A204.1 (cell line): Measurements from ENCODE around the gene PBRM1.

Source experiments
- FAIRE-seq: peaks from 2 replicates; lab custom pipeline; 2012; peaks lifted over from hg19 to GRCh38; lab: Jason Lieb, UNC

PBRM1 gene

DNA sequence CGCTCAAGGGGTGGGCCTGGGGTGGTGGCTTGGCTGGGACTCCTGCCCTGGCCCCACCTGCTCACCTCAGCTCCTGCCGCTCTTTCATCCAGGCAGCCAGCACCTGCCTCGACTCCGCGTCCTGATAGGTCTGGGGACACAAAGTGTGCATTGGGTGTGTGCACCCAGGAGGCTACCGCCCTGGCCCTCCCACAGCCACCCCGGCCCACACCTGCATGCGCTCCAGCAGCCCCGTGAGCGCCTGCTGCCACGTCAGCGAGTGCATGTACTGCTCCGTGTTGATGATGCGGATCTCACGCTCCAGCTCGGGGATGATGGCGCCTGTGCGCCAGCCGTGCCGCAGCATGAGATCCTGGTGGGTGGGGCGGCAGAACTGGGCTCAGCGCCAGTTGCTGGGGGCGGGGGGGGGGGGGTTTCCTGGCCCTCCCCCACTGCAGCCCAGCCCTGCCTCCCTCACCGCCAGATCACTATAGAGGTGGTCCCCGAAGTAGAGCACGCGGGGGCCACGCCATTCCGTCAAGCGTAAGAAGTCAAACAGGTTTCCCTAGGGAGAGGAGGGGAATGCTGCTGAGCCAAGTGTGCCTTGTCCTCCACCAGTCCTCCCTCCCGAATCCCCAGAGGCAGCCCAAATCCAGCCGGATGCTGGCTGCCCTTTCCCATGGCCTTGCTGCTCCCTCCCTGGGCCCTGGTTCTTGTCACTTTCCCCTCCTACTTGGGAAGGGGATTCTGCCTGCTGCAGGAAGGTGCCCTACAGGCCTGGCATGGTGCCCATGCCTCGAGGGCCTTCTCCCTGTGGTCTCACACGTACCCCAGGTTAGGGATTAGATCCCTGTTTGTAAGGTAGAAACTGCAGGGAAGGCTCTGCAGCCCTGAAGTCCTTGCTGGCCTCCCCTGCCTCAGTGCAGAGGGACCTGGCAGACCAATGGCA is 160.7 kb downstream of the PBRM1 start:
- FAIRE-seq = no peak

DNA sequence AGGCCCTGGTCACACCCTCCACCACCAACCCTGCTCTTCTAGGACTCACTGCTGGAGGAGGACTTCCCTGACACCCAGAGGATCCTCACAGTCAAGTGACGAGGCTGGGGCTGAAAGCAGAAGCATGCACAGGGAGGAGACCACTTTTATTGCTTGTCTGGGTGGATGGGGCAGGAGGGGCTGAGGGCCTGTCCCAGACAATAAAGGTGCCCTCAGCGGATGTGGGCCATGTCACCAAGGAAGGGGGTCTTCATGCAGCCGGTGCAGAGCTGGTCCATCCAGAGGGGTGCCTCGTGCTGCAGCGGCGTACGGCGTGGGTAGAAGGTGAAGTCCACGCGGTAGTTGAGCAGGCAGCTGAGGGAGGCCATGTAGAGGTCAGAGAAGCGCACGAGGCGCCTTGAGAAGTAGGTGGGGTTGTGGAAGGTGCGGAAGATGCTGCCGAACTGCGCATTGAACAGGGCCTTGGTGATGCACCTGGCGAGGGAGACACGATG is 161.4 kb downstream of the PBRM1 start:
- FAIRE-seq = no peak

DNA sequence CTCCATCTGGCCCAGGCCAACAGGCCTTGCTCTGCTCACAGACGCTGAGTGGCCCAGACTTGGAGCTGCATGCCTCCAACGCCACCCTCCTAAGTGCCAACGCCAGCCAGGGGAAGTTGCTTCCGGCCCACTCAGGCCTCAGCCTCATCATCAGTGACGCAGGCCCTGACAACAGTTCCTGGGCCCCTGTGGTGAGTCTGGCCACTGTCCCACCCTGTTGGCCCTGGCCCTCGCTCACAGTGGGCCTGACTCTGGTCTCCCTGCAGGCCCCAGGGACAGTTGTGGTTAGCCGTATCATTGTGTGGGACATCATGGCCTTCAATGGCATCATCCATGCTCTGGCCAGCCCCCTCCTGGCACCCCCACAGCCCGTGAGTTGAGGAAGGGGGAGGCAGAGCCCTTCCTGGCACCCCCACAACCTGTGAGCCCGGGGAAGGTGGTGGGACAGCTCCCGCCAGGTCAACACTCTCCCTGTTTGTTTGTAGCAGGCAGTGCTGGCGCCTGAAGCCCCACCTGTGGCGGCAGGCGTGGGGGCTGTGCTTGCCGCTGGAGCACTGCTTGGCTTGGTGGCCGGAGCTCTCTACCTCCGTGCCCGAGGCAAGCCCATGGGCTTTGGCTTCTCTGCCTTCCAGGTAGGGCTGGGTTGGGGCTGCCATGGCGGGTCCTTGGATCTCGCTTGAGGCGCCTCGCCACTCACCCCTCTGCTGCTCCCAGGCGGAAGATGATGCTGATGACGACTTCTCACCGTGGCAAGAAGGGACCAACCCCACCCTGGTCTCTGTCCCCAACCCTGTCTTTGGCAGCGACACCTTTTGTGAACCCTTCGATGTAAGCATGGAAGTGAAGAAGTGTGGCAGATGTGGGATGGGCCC is 162.1 kb downstream of the PBRM1 start:
- FAIRE-seq = no peak

DNA sequence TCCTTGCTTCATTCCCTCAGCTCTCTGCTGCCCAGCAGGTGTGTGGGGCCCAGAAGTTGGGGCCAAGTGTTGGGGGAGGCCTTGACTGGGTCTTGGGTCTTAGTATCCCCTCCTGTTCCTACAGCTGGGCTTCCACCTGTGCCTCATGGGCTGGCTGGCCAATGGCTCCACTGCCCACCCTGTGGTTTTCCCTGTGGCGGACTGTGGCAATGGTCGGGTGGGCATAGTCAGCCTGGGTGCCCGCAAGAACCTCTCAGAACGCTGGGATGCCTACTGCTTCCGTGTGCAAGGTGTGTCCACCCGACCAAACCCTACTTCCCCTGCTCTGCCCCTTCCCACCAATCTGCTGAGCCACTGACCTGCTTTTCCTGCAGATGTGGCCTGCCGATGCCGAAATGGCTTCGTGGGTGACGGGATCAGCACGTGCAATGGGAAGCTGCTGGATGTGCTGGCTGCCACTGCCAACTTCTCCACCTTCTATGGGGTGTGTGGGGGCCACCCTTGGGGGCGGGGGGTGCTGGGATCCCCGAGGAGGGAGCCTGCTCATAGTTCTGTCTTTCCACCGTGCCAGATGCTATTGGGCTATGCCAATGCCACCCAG is 163.0 kb downstream of the PBRM1 start:
- no peak for FAIRE-seq

DNA sequence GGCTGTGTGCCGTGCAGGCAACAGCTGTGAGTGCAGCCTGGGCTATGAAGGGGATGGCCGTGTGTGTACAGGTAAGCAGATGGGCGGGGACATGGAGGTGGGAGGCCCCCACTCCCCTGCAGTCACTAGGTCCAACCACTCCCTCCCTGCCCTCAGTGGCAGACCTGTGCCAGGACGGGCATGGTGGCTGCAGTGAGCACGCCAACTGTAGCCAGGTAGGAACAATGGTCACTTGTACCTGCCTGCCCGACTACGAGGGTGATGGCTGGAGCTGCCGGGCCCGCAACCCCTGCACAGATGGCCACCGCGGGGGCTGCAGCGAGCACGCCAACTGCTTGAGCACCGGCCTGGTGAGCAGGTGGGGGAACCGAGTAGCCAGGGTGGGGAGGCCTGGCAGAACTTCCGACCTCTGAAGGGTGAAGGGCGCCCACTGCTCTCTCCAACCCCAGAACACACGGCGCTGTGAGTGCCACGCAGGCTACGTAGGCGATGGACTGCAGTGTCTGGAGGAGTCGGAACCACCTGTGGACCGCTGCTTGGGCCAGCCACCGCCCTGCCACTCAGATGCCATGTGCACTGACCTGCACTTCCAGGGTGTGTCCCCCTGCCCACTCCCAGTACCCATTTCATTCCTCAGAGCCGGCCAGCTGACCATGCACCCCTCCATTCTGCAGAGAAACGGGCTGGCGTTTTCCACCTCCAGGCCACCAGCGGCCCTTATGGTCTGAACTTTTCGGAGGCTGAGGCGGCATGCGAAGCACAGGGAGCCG is 163.6 kb downstream of the PBRM1 start:
- FAIRE-seq = no peak

DNA sequence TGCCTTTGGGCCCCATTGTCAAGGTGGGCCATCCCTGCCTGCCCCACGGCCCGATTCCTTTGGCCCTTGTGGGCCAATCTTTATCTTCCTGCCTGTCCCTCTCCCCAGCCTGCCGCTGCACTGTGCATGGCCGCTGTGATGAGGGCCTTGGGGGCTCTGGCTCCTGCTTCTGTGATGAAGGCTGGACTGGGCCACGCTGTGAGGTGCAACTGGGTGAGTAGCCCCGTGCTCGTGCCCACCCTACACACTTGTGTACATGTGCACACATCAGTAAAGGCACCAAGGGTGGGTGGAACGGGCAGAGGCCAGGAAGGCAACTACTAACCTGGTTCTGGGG is 164.3 kb downstream of the PBRM1 start:
- no peak for FAIRE-seq

DNA sequence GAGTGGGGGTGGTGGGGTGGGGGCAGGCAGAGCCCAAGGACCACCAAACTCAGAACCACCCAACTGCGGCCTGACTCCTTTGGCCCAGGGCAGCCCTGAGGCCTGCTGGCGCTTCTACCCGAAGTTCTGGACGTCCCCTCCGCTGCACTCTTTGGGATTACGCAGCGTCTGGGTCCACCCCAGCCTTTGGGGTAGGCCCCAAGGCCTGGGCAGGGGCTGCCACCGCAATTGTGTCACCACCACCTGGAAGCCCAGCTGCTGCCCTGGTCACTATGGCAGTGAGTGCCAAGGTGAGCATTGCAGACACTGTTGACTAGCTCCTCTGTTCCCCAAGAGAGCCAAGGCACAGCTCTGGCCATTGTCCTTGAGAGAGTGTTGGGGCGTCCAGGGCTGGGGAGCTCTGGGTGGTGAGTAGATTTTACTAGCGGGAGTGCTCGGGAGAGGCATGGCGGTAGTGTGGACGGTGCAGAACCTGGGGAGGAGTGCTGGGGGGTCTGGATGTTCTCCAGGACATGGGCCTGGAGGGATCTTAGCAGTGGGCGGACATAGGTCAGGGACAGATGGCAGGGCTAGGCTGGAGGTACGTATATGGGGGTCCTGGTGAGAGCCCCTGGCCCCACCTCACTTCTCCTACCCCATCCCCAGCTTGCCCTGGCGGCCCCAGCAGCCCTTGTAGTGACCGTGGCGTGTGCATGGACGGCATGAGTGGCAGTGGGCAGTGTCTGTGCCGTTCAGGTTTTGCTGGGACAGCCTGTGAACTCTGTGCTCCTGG is 164.8 kb downstream of the PBRM1 start:
- no peak for FAIRE-seq

DNA sequence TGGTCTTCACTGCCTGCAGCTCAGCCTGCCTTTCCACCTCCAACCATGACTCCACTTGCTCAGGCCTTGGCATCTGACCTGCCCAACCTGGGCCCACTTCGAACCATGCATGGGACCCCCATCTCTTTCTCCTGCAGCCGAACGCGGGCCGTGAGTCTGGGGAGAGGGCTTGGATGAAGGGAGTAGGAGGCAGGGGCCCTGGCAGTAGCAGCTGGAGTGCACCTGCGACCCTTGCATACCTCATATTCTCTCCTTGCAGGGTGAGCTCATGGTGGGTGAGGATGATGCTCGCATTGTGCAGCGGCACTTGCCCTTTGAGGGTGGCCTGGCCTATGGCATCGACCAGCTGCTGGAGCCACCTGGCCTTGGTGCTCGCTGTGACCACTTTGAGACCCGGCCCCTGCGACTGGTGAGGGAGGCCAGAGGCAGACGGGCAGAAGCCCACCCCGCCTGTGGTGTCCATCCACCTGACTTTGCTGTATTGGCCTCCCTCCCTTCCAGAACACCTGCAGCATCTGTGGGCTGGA is 165.5 kb downstream of the PBRM1 start:
- FAIRE-seq = no peak

DNA sequence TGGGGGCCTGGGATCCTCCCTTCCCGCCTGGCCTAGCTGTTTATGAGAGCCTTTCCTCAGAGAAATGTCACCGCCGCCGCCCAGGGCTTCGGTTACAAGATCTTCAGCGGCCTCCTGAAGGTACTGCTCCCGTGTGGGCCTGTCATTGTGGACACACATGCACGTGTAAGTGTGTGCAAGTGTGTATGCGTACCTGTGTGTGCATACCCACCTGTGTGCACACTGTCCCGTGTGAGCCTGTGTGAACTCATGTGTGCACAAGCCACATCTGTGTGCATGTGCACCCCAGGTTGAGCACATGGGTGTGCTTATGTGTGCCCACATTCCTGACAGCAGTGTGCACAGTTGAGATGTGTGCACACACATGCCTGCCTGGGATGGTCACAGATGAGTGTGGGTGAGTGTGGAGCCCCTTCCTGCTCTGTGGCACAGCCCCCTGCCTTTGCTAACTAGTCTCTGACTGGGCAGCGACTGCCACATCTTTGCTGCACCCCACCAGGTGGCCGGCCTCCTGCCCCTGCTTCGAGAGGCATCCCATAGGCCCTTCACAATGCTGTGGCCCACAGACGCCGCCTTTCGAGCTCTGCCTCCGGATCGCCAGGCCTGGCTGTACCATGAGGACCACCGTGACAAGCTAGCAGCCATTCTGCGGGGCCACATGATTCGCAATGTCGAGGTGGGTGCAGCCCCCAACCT is 166.1 kb downstream of the PBRM1 start:
- no peak for FAIRE-seq

DNA sequence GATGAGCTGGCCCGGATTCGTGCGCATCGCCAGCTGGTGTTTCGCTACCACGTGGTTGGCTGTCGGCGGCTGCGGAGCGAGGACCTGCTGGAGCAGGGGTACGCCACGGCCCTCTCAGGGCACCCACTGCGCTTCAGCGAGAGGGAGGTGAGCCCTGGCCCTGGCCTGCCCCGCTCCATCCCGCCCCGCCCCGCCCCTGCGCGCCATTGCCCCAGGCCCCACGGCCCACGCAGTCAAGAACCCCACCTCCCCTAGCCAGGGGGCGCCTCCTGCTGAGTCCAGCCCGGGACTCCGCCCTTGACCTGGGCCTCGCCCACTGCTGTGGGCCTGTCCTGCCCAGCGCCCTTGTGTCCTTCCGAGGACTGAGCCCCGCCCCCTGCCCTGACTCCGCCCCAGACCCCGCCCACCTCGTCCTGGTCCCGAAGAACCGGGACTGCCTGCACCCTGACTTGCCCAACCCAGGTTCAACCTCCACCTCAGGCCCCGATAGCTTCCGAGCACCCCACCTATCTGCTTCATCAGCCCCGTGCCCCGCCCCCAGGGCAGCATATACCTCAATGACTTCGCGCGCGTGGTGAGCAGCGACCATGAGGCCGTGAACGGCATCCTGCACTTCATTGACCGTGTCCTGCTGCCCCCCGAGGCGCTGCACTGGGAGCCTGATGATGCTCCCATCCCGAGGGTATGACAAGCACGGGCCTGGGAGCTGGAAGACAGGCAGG is 166.8 kb downstream of the PBRM1 start:
- no peak for FAIRE-seq

DNA sequence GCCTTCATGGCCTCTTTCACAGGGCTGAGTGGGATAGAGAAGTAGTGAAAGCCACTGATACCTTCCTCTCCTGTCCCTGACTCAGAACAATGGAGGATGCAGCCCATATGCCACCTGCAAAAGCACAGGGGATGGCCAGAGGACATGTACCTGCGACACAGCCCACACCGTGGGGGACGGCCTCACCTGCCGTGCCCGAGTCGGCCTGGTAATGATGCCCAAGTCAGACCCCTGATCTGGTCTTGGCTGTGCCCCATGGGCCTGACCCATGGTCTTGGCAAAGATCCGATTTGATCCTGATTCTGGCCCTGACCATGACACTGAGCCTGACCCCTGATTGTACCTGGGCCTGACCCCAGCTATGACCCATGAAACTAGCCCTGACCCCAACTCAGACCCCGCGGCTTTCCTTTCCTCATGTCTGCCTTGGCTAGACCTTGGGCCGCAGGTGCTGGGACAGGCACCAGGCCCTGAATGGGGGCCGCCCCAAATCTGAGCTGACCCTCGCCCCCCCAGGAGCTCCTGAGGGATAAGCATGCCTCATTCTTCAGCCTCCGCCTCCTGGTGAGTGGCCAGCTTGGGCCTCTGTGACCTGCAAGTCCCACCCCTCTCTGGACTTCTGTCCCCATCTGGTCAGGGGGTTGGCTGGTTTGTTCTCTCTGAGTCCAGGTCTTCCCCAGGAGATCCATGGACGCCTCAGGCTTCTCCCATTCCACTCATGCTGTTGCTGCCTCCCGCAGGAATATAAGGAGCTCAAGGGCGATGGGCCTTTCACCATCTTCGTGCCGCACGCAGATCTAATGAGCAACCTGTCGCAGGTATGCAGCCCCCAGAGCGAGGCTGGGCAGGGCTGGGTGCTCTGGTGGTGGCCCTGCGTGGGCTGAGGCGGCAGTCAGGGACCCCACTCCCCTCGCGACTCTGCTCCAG is 167.7 kb downstream of the PBRM1 start:
- no peak for FAIRE-seq

DNA sequence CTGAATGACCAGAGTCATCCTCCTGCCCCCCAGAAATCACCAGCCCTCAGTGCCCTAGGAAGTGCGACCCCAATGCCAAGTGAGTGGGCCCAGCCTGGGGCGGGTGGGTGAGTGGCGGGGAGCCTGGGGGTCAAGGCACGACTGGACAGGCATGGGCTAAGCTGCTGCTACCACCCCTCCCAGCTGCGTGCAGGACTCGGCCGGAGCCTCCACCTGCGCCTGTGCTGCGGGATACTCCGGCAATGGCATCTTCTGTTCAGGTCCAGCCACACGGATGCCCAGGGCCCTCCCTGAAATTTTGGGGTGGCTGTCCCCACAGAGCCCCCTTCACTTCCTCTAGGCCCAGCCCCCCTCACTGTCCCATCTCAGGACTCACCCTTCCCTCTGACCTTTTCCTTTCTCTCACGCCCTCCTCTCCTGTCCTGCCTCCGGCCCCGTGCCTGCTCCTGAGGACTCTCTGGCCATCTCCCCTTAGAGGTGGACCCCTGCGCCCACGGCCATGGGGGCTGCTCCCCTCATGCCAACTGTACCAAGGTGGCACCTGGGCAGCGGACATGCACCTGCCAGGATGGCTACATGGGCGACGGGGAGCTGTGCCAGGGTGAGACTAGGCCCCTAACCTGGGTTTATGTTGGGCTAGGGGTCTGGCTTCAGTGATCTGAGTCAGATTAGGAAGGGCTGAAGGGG is 169.1 kb downstream of the PBRM1 start:
- FAIRE-seq = no peak

DNA sequence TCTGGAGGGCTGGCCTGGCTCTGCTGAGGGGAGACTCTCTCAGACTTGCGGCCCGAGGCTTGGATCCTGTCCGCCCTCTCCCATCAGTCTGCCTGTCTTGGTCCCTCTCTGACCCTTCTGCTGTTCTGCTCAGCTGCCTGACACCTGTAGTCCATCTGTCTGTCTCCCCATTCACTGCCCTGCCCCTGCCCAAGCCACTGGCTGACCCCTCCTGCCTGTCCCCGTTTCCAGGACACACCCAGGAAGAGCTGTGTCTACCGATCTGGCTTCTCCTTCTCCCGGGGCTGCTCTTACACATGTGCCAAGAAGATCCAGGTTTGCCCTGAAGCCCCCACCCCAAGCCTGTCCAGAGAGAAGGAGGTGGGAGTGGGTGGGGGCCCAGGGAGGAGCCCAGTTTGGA is 170.5 kb downstream of the PBRM1 start:
- no peak for FAIRE-seq

DNA sequence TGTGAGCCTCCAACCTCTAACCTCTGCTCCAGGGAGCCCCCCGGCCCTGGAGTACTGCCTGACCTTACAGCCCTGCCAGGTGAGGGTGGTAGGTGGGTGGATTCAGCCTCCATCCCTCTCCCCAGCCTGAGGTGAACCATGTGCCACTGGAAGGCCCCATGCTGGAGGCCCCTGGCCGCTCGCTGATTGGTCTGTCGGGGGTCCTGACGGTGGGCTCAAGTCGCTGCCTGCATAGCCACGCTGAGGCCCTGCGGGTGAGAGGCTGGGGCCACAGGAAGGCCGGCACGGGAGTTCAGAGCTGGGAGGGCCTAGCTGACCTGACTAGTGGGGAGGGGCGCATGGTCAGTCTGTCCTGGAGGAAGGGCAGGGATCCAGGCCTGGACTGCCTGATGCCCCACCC is 171.1 kb downstream of the PBRM1 start:
- no peak for FAIRE-seq

DNA sequence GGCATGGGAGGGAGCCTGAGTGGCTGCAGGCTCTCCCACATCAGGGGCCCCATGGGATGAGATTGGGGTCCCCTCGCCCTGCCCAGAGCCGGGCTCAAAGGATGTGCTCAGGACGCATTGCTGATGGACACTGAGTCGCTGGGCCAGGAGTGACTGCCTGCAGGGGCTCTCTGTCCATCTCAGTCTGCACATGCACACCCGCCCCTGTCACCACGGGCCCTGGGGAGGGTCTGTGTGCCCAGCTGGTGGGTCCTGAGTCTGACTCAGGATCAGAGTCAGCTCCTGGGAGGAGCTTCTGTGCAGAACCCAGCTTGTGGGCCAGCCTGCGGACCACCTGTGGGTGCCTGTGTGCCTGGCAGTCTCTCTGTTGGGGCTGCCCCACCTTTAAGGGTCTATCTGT is 172.4 kb downstream of the PBRM1 start:
- no peak for FAIRE-seq

DNA sequence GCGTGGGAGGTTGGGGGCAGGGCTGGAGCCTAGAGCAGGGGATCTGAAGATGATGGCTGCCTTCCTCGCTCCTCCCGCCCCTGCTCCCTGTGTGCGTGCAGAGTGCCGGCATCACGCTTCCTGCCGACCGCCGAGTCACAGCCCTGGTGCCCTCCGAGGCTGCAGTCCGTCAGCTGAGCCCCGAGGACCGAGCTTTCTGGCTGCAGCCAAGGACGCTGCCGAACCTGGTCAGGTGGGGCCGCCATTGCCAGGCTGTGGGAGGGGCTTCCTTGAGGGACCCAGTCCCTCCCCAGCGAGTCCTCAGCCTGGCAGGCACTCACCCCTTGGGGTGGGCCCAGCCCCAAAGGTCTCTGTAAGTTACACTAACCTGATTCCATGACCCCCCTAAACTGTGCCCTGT is 173.0 kb downstream of the PBRM1 start:
- no peak for FAIRE-seq

DNA sequence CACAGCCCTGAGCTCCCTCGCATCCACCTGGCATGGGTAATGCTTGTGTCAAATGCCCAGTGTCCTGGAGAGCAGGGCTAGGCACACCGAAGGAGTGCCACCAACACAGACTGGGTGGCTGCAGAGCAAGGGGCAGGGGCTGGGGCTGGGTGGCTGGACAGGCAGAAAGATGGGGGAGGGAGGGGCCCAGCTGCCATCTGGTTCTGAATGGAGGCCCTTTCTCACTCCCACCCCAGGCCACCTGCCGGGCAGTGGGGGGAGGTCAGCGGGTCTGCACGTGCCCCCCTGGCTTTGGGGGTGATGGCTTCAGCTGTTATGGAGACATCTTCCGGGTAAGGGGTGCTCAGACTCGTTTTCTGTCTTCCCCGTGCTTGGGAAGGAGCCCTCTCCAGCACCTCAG is 173.6 kb downstream of the PBRM1 start:
- no peak for FAIRE-seq

DNA sequence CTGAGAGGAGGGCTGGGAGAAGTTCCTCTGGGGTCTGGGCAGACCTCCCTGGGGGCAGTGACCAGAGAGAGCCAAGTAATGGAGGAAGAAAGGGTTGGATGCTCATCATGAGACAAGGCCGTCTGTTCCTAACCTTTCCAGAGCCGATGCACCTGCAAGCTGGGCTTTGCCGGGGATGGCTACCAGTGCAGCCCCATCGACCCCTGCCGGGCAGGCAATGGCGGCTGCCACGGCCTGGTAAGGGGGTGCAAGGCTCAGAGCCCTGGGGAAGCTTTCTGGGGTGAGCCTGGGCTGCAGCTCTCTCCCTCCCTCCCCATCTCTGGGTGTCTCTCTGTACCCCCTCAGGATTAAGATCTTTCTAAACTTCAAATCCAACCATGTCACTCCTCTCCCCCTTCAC is 174.2 kb downstream of the PBRM1 start:
- FAIRE-seq = no peak
